ENCODE data around the gene SLC26A6. TPM values are rescaled to one million over a fixed set of nuclear protein-coding genes. Genes with fewer than 3 reads are reported as not detected.

Gene SLC26A6
- total RNA-seq, 4 donors from 2014 or later, result 7.7 to 9.4 (median 9.0) TPM

- Histone ChIP-seq H3K4me1 (no peaks in the 10 kb centered on the region), H3K27me3 (no peaks in the 10 kb centered on the region), H3K4me3 (no peak overlapping the region), H3K36me3 (no peaks in the 10 kb centered on the region), H3K9me3 (peaks cover 0 to 22% (median 13%) of the 10 kb centered on the region in 3 donors), H3K27ac (no peak overlapping the region)
- TF ChIP-seq CTCF (IDR thresholded peaks at IDR 0.05) (no peak), POLR2A (IDR thresholded peaks at IDR 0.05) (no peak)
- intact Hi-C loops (cut with DNase I), result no loop called here
- WGBS, 2 donors, result 72 to 84% methylated on average over 6 of the region's 7 CpGs
- DNase-seq, result no peak
These were observed 15.4 kb downstream of the SLC26A6 start for GRCh38 chr3:48619541-48620524.

GRCh38 chr3:48617559-48617958, 17.7 kb downstream of the SLC26A6 start:
- no peak for DNase-seq
- intact Hi-C loops (cut with DNase I), result no loop called here
- peaks cover 0 to 22% (median 13%) of the 10 kb centered on the region in 3 donors for H3K9me3 ChIP-seq
- no peaks in the 10 kb centered on the region for H3K27me3 ChIP-seq
- H3K27ac ChIP-seq, result no peak overlapping the region
- 91 to 92% methylated on average over 4 of the region's 4 CpGs for WGBS, 2 donors
- no peaks in the 10 kb centered on the region for H3K4me1 ChIP-seq
- H3K36me3 ChIP-seq, result no peaks in the 10 kb centered on the region
- no peak for TF ChIP-seq CTCF (IDR thresholded peaks at IDR 0.05)
- TF ChIP-seq POLR2A (IDR thresholded peaks at IDR 0.05), result no peak
- H3K4me3 ChIP-seq, result no peak overlapping the region

GRCh38 chr3:48614044-48614443, 21.2 kb downstream of the SLC26A6 start:
- TF ChIP-seq CTCF (IDR thresholded peaks at IDR 0.05), result no peak
- no peak for TF ChIP-seq POLR2A (IDR thresholded peaks at IDR 0.05)
- intact Hi-C loops (cut with DNase I), result no loop called here
- no peak for DNase-seq
- H3K36me3 ChIP-seq, result no peaks in the 10 kb centered on the region
- H3K27ac ChIP-seq, result no peak overlapping the region
- H3K9me3 ChIP-seq, result peaks cover 0 to 22% (median 13%) of the 10 kb centered on the region in 3 donors
- H3K27me3 ChIP-seq, result no peaks in the 10 kb centered on the region
- H3K4me1 ChIP-seq, result peaks cover 0 to 8% (median 0%) of the 10 kb centered on the region in 3 donors
- no peak overlapping the region for H3K4me3 ChIP-seq
- 16 to 25% methylated on average over 3 of the region's 3 CpGs for WGBS, 2 donors

GRCh38 chr3:48612309-48612708, 23.0 kb downstream of the SLC26A6 start:
- H3K36me3 ChIP-seq, result no peaks in the 10 kb centered on the region
- intact Hi-C loops (cut with DNase I), result no loop called here
- H3K27ac ChIP-seq, result no peak overlapping the region
- H3K4me1 ChIP-seq, result peaks cover 5 to 25% (median 9%) of the 10 kb centered on the region in 3 donors
- no peaks in the 10 kb centered on the region for H3K27me3 ChIP-seq
- H3K4me3 ChIP-seq, result no peak overlapping the region
- DNase-seq, result no peak
- peaks cover 0 to 7% (median 3%) of the 10 kb centered on the region in 3 donors for H3K9me3 ChIP-seq
- TF ChIP-seq POLR2A (IDR thresholded peaks at IDR 0.05) (no peak), CTCF (IDR thresholded peaks at IDR 0.05) (no peak)
- 52 to 81% methylated on average over 1 of the region's 1 CpG for WGBS, 2 donors

Data from esophagus squamous epithelium (tissue), 5 donors.